ENCODE measurements around the gene CHD6.

DNA sequence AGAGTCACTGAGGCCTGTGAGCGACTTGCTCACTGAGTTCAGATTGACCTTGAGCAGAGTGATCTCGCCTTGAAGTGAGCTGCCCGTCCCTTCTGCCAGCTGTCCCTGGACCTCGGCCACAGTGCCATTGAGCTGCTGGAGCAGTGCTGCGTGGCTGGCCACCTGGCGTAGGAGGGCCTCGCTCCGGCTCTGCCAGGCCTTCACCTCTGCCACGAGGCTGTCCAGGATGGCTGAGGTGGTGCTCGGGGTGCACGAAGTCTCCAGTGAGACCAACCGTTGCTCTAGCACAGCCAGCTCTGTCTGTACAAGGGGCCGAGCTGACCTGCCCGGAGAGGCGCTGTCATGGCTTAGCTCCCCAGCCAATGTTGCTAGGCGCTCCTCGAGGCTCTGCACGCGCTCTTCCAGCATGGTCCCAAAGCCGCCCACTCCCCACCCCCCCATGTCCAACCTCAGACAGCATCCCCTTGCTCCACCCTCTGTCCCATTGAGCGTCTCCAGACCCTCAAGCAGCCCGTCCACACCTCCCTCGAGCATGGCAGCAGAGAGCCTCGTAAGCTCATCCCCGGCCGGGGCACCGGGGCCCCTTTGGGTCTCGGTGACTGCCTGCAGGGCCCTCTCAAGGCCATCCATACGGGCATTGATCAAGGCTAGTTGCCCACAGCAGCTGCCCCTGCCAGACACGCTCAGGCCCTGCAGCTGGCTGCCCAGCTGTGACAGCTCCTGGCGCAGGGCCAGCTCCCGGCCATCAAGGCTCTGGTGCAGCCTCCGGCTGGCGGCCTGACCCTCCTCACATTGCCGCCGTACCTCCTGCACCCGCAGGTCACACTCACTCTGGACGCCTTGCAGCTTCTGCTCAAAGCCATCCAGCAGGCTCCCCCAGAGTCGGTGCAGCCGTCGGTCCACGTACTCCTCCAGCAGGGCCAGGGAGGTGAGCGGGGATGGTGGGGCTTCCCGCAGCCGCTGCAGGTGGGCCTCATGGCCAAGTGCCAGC lies 256.1 kb downstream of the CHD6 start:
- TF ChIP-seq EZH2 (IDR thresholded peaks at IDR 0.05; ENCODE audit: borderline replicate concordance, low read depth, low read length, poor library complexity, severe bottlenecking), result no peak
- no peak for TF ChIP-seq CTCF (conservative IDR thresholded peaks at IDR 0.05; ENCODE audit: low read depth, low read length)

Measured in A673 (cell line).